Measurements from ENCODE around the gene GDPGP1.

The GDPGP1 gene

DNA sequence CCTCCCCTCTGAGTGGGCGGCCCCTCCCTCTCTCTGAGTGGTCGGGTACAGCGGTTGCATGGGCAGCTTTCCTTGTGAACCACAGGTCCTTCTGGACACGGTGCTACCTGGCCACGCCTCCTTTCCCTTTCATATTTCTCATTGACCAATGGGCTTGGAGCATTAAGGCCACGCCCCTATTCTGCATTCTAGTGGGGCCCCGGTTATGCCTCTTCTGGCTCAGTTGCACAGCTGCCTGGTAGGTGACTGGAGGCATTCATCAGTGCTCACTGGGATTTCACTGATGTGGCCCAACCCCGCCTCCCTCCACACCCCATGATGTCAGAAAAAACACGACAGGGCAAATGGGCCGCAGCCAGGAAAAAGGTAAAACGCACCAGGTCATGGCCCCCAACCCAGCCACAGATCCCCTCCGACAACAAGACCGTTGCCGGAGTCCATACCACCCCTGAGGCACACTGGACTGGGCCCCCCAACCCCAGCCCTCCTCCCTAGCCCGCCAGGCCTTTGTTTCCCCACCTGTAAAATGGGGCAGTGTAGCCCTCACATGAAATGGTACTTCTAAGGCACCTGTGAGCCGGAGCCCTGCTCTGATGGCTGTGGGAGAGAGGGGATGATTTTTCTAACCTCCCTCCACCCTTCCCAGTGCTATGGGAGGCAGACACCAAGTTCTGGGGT, 57.8 kb downstream of the GDPGP1 start:
- TF ChIP-seq TAF1 (IDR thresholded peaks at IDR 0.05; ENCODE audit: low read depth) (peak; percentile 31; the same call in 1 of the 2 replicates), EP300 (IDR thresholded peaks at IDR 0.05; ENCODE audit: borderline replicate concordance) (no peak), YY1 (IDR thresholded peaks at IDR 0.05; ENCODE audit: low read depth) (no peak)

DNA sequence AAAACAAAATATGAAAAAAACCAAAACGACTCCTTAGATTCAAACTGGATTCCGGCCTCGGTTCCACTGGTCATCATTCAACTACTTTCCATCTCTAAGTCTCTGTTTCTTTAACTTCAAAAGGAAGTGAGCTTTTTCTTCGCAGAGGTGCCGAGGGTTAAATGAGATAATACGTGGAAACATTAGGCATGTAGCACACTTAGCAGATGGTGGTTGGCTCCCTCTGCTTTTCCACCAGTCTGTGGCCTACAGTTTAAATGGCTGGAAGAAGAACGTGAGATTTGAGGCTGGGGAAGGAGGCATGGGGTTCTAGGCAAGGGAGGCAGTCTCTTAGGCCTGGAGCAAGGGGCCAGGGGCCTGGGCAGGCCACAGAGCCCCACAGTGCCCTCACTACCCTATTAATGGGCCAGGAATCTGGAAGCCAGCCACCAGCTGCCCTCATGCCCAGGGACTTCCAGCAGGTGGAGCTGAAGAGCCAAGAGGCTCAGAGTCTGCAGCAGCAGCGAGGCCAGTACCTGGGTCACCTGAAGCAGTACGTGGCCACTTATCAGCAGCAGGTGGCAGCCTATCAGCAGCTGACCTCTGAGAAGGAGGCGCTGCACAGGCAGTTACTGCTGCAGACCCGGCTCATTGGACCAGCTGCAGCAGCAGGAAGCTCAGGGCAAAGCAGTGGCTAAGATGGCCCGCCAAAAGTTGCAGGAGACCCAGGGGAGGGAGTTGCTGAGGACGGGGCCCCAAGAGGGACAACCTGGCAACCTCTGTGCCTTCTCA, 59.2 kb downstream of the GDPGP1 start:
- TF ChIP-seq NFIC (IDR thresholded peaks at IDR 0.05) (peak; percentile 75), TEAD4 (IDR thresholded peaks at IDR 0.05) (peak; percentile 35; the same call in 1 of the 2 replicates), TCF12 (IDR thresholded peaks at IDR 0.05; ENCODE audit: low read depth) (0 out of 2 replicates have a peak, but pooled peaks have one; percentile 49), YY1 (IDR thresholded peaks at IDR 0.05; ENCODE audit: low read depth) (0 out of 2 replicates have a peak, but pooled peaks have one; percentile 32), RAD21 (IDR thresholded peaks at IDR 0.05; ENCODE audit: low read depth) (peak; percentile 89)
- TF ChIP-seq, protein P1, sequence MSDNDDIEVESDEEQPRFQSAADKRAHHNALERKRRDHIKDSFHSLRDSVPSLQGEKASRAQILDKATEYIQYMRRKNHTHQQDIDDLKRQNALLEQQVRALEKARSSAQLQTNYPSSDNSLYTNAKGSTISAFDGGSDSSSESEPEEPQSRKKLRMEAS (IDR thresholded peaks at IDR 0.05): peak; percentile 67
- TF ChIP-seq, protein P2, sequence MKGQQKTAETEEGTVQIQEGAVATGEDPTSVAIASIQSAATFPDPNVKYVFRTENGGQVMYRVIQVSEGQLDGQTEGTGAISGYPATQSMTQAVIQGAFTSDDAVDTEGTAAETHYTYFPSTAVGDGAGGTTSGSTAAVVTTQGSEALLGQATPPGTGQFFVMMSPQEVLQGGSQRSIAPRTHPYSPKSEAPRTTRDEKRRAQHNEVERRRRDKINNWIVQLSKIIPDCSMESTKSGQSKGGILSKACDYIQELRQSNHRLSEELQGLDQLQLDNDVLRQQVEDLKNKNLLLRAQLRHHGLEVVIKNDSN (IDR thresholded peaks at IDR 0.05): peak; percentile 81

DNA sequence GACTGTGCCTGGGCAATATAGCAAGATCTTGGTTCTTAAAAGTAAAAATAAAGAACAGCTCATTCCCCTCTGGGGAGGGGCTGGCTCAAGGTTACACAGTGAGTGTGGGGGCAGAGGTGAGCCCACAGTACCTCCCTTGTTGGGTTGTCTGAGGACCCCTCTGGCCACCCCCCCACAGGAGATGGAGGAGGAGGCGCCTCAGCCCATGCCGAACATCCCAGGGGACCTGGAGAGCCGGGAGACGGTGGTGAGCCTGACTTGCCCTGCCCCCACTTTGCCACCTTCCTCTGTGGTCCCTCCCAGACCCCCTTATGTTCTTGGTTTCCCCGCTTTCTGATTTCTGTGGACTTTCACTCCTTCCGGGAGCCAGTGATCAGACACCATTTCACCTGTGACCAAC, 60.1 kb downstream of the GDPGP1 start:
- TF ChIP-seq TEAD4 (IDR thresholded peaks at IDR 0.05) (no peak), RAD21 (IDR thresholded peaks at IDR 0.05; ENCODE audit: low read depth) (no peak), CEBPB (IDR thresholded peaks at IDR 0.05) (no peak), FOXM1 (IDR thresholded peaks at IDR 0.05; ENCODE audit: borderline replicate concordance, low read depth) (no peak), EP300 (IDR thresholded peaks at IDR 0.05; ENCODE audit: borderline replicate concordance) (no peak), NFIC (IDR thresholded peaks at IDR 0.05) (no peak), CREB1 (IDR thresholded peaks at IDR 0.05; ENCODE audit: low read depth) (no peak), ZBTB7A (IDR thresholded peaks at IDR 0.05; ENCODE audit: low read depth) (no peak), YY1 (IDR thresholded peaks at IDR 0.05; ENCODE audit: low read depth) (no peak), EGR1 (IDR thresholded peaks at IDR 0.05) (no peak), TAF1 (IDR thresholded peaks at IDR 0.05; ENCODE audit: low read depth) (no peak), TCF12 (IDR thresholded peaks at IDR 0.05; ENCODE audit: low read depth) (no peak)
- TF ChIP-seq, protein P1 (IDR thresholded peaks at IDR 0.05): no peak
- TF ChIP-seq, protein P2 (IDR thresholded peaks at IDR 0.05): no peak
- TF ChIP-seq, protein P3, sequence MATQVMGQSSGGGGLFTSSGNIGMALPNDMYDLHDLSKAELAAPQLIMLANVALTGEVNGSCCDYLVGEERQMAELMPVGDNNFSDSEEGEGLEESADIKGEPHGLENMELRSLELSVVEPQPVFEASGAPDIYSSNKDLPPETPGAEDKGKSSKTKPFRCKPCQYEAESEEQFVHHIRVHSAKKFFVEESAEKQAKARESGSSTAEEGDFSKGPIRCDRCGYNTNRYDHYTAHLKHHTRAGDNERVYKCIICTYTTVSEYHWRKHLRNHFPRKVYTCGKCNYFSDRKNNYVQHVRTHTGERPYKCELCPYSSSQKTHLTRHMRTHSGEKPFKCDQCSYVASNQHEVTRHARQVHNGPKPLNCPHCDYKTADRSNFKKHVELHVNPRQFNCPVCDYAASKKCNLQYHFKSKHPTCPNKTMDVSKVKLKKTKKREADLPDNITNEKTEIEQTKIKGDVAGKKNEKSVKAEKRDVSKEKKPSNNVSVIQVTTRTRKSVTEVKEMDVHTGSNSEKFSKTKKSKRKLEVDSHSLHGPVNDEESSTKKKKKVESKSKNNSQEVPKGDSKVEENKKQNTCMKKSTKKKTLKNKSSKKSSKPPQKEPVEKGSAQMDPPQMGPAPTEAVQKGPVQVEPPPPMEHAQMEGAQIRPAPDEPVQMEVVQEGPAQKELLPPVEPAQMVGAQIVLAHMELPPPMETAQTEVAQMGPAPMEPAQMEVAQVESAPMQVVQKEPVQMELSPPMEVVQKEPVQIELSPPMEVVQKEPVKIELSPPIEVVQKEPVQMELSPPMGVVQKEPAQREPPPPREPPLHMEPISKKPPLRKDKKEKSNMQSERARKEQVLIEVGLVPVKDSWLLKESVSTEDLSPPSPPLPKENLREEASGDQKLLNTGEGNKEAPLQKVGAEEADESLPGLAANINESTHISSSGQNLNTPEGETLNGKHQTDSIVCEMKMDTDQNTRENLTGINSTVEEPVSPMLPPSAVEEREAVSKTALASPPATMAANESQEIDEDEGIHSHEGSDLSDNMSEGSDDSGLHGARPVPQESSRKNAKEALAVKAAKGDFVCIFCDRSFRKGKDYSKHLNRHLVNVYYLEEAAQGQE (IDR thresholded peaks at IDR 0.05; ENCODE audit: low read depth): no peak

DNA sequence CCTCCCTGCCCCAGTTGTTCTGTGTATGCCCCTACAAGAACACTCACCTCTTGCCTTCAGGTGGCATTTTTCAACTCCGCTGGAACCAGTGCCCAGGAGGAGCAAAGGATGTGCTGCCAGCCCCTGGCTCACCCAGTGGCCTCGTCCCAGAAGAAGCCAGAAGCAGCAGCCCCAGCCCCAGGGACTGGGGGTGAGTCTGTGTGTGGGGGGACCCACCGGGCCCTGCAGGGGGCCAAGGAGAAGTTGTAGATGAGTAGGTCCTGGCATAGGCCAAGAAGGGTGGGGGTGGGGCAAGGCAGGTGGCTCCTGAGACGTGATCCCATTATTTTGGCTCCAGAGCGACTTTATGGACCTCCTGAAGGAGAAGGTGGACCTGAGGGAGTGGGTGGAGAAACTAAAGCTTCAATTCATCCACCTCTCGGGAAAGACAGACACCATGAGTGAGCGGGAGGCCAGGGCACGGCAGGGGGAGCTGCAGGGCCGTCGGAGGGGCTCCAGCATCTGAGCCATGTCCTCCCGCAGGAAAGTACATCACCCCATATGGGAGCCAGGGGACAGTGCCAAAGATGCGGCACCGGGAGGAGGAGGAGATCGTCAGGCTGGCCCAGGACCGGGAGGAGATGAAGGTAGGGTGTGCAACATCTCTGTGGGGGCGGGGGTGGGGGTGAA, 60.7 kb downstream of the GDPGP1 start:
- TF ChIP-seq CEBPB (IDR thresholded peaks at IDR 0.05) (no peak), TCF12 (IDR thresholded peaks at IDR 0.05; ENCODE audit: low read depth) (no peak), TEAD4 (IDR thresholded peaks at IDR 0.05) (no peak), ZBTB7A (IDR thresholded peaks at IDR 0.05; ENCODE audit: low read depth) (no peak), FOXM1 (IDR thresholded peaks at IDR 0.05; ENCODE audit: borderline replicate concordance, low read depth) (no peak), CREB1 (IDR thresholded peaks at IDR 0.05; ENCODE audit: low read depth) (no peak), NFIC (IDR thresholded peaks at IDR 0.05) (no peak), EGR1 (IDR thresholded peaks at IDR 0.05) (no peak), RAD21 (IDR thresholded peaks at IDR 0.05; ENCODE audit: low read depth) (no peak)
- TF ChIP-seq, protein P1 (IDR thresholded peaks at IDR 0.05): no peak
- TF ChIP-seq, protein P2 (IDR thresholded peaks at IDR 0.05): no peak
- TF ChIP-seq, protein P3 (IDR thresholded peaks at IDR 0.05; ENCODE audit: low read depth): no peak

All from Ishikawa (cell line).